Dermis blood vessel endothelial cell (primary cell): ENCODE data around the gene TXNDC2. TPM values are rescaled to one million over a fixed set of nuclear protein-coding genes. Genes with fewer than 3 reads are reported as not detected.
"Not testable (repeated sequence)": the region's sequence is repeated elsewhere in the genome, so short reads cannot be mapped to it uniquely, and the experiment has no call there.

Experiments
- DNase-seq: peaks from one replicate; pipeline ENCODE4 v3.0.0; 2010
- total RNA-seq: library from RNA; depleted of rRNA; stranded (reverse); fragments of >200 nt; gene quantifications from 2 replicates; pipeline ENCODE4 v1.2.3, GENCODE V29; 2014

Gene TXNDC2
- total RNA-seq, 1 donor from 2014 or later = not detected

- DNase-seq = no peak
Measured at GRCh38 chr18:9886005-9886348, 204 bp downstream of the TXNDC2 start.

- no peak for DNase-seq
Measured at GRCh38 chr18:9887992-9888391, 2.2 kb downstream of the TXNDC2 start.

DNA sequence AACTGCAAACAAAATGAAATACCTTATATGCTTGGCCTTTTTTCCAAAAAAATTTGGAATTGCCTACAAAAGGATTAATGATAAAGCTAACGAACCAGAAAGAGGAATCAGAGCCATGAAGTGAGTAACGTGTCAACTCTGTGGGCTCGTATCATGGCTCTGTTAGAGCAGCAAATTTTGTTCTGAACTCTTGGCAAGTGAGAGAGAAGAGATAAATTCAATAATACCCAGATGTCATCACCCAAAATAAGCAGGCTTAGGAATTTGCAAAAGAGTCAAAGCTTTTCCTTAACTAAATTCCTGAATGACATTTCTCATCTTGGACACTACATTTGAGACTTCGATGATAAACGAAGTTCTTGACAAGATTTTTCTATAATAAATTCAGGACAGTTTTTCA lies 4.4 kb downstream of the TXNDC2 start:
- DNase-seq = no peak

GRCh38 chr18:9890957-9891356 lies 5.2 kb downstream of the TXNDC2 start:
- no peak for DNase-seq

DNA sequence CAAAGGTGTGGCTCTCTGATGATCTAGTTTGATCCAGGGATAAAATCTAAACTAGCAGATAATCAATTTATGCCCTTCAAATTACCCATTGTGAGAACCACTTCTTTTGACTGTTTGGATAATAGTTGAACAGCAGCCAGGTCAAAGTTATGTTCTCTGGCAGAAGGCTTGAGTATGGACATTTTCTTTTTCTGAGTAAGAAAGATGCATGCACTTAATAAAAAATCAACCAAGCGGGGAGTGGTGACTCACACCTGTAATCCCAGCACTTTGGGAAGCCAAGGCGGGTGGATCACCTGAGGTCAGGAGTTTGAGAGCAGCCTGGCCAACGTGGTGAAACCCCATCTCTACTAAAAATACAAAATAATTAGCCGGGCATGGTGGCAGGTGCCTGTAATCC lies 5.7 kb downstream of the TXNDC2 start:
- DNase-seq = not testable (repeated sequence)

- no peak for DNase-seq
Measured at GRCh38 chr18:9894454-9895068, 8.8 kb downstream of the TXNDC2 start.

DNA sequence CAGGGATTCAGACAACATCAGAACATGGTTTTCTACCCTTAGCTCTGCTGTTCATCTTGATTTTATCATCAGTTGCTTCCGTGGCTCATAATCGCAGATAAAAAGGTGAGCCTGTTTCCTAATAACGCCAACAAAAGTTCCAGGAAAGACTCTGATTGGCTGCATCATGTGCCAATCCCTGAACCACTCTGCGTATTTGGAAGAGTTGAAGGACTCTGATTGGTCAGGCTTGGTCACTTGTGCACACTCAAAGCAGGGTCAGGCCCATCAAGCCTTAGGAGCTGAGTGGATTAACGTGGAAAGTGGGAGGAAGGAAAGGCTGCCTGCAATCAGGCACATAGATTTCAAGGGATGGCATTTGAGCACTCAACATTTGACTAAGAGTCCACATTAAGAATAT lies 11.4 kb downstream of the TXNDC2 start:
- DNase-seq = no peak

DNA sequence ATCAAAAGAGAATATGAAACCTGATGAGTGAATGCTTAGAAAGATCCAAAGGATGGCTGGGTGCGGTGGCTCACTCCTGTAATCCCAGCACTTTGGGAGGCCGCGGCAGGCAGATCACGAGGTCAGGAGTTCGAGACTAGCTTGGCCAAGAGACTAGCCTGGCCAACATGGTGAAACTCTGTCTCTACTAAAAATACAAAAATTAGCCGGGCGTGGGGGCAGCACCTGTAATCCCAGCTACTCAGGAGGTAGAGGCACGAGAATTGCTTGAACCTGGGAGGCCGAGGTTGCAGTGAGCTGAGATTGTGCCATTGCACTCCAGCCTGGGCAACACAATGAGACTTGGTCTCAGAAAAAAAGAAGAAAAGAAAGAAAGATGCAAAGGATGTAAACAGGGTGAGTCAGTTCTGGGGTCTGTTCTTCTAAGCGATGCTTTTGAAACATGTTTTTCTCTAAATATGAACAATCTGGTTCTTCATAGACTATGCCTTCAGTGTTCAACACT lies 12.1 kb downstream of the TXNDC2 start:
- not testable (repeated sequence) for DNase-seq

- DNase-seq = peak; percentile 30
Measured at GRCh38 chr18:9898792-9899549, 13.2 kb downstream of the TXNDC2 start.

- DNase-seq = not testable (repeated sequence)
Measured at GRCh38 chr18:9899550-9899930, 13.8 kb downstream of the TXNDC2 start.

- no peak for DNase-seq
Measured at GRCh38 chr18:9900699-9901098, 14.9 kb downstream of the TXNDC2 start.

- DNase-seq = no peak
Measured at GRCh38 chr18:9901377-9901776, 15.6 kb downstream of the TXNDC2 start.

- DNase-seq = not testable (repeated sequence)
Measured at GRCh38 chr18:9902264-9902663, 16.5 kb downstream of the TXNDC2 start.

GRCh38 chr18:9902832-9903231 lies 17.1 kb downstream of the TXNDC2 start:
- DNase-seq = no peak

DNA sequence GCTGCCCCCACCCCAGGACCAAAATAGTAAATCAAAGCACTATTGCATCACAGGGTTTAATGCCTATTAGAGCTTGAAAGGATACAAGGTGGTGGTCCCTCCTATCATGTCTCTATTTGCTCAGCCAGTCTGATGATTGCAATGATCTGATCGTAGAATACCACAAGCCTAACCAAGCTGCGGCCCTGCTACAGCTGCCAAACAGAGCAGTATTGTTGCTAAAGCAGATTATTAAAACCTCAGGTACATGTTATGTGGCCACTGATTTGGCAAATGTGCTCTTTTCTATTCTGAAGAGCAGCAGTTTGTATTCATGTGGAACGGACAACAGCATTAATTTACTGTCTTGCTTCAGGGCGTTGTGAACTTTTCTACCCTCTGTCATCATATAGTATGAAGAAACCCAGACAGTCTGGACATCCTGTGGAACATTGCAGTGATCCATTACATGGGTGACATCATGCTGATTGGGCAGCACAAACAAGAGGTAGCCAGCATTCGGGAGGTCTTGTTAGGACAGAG lies 19.7 kb downstream of the TXNDC2 start:
- no peak for DNase-seq

DNA sequence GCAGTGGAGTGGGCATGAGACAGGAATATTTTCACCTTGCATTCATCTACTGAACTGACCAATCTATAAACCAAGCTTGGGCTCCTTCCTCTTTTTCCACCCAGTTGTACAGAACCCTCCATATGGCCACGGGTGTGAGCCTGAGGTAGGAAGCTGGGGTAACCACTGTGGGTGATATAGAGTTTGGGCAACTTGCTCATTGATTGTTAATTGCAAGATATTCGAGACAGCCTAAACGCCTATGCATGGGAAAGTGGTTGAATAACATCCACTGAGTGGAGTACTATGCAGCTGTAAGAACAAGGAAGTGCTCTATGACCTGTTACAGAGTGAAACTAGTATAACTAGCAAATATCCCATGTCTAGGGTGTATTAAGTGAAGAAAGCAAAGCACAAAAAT lies 20.7 kb downstream of the TXNDC2 start:
- no peak for DNase-seq

- DNase-seq = no peak
Measured at GRCh38 chr18:9907867-9908266, 22.1 kb downstream of the TXNDC2 start.

DNA sequence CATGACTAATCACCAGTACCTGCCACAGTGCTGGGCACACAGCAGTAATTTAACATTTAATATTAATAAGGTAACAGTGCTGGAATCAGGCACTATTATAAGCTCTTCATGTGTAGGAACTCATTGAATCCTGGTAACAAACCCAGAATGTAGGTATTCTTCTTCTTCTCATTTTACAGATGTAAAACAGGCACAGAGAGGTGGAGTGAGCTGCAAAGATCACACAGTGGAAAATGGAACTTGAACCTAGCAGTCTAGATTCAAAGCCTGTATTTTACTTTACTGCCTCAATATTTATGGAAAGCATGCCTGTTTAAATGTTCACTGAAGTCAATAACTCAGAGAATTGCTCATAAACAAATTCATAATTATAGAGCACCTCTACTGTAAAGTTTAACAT lies 24.3 kb downstream of the TXNDC2 start:
- DNase-seq = no peak

DNA sequence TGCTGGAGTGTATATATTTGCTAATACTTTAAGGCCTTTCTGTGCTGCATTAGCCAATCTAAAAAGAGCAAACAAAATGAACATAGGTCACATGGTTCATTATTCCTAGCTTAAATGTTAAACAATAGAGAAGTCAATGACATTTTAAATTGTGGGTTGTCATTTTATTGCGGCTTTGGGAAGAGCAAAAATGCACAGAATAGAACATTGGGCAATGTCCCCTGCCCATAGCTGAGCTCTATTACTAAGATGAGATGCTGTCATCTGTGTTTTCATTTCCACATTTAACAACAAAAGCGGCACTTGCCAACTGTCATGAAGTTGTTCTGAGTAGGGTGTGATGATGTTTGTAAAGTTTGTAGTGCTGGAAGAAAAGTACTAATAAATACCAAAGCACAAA lies 24.9 kb downstream of the TXNDC2 start:
- DNase-seq = no peak

DNA sequence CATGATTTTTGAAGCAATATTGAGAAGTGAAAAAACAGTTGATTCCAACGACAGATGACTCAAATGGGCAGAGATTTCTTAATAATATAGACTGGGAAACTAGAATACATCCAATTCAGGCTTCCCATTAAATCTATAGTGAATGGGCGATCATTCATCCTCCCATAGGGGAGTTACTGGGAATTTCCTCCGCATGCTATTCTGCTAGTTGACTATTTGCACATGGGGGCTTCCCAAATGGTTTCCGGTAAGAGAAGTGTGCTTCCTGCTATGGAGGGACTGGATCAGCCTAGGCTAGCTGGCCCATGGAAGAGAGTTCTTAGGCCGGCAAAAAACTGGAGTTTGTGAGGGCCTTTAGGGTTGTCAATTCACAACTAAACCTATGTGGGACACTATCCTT lies 25.5 kb downstream of the TXNDC2 start:
- DNase-seq = no peak

- DNase-seq = not testable (repeated sequence)
Measured at GRCh38 chr18:9912285-9912684, 26.5 kb downstream of the TXNDC2 start.

- no peak for DNase-seq
Measured at GRCh38 chr18:9913151-9913525, 27.4 kb downstream of the TXNDC2 start.

GRCh38 chr18:9913526-9914333 lies 28.0 kb downstream of the TXNDC2 start, which contains the start of gene VAPA:
Gene VAPA (plus strand): TSS chr18:9914016. CDS start chr18:9914257, 241 bp downstream.
- DNase-seq = peak; percentile 98

DNA sequence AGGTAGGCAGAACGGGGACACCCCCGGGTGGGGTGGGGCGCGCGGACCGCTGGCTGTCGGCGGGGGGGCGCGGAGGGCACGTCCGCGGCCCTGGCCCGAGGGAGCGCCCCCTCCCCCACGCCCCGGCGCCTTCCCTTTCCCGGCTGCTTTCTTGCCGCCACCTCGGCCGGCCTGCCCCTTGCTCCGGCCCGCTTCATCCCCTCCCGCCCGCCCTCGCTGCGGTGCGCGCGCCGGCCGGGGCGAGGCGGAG lies 28.5 kb downstream of the TXNDC2 start:
- no peak for DNase-seq
